ENCODE measurements around the gene RPS8. TPM values are rescaled to one million over a fixed set of nuclear protein-coding genes. Genes with fewer than 3 reads are reported as not detected.
"Not testable (repeated sequence)": the region's sequence is repeated elsewhere in the genome, so short reads cannot be mapped to it uniquely, and the experiment has no call there.

Gene RPS8
- total RNA-seq, 1 donor = 1,221 TPM

DNA sequence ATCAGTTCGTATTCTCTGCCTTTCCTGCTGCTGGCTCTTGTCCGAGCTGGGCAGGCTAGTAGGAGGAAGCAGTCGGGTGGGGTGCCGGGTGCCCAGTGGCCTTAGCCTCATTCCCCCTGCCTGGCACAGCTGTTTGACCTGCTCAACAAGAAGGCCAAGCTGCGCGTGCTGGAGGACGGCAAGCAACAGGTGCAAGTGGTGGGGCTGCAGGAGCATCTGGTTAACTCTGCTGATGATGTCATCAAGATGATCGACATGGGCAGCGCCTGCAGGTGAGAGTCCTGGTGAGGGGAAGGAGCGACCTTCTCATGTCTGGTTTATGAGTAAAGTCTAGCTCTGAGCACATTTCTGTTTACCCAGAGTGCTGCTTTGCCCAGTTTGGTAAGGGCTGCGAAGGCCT, 16.3 kb upstream of the RPS8 start:
- H3K4me2 ChIP-seq (ENCODE audit: insufficient read depth, low read length) = no peak overlapping the region
- DNase-seq (ENCODE audit: insufficient read length, low spot score, missing footprints) = no peak

GRCh38 chr1:44760876-44761275, 14.5 kb upstream of the RPS8 start:
- H3K36me3 ChIP-seq (ENCODE audit: insufficient read depth, low read length) = peaks cover 63% of the 10 kb centered on the region
- H3K4me2 ChIP-seq (ENCODE audit: insufficient read depth, low read length) = no peak overlapping the region
- DNase-seq (ENCODE audit: insufficient read length, low spot score, missing footprints) = no peak
- no peaks in the 10 kb centered on the region for H3K9me3 ChIP-seq (ENCODE audit: low read depth, low read length)
- no peaks in the 10 kb centered on the region for H4K20me1 ChIP-seq (ENCODE audit: insufficient read depth, low read length)
- no peak overlapping the region for H2AFZ ChIP-seq (ENCODE audit: low read length)
- no peaks in the 10 kb centered on the region for H3K79me2 ChIP-seq (ENCODE audit: insufficient read depth, low read length)
- TF ChIP-seq, protein P1, sequence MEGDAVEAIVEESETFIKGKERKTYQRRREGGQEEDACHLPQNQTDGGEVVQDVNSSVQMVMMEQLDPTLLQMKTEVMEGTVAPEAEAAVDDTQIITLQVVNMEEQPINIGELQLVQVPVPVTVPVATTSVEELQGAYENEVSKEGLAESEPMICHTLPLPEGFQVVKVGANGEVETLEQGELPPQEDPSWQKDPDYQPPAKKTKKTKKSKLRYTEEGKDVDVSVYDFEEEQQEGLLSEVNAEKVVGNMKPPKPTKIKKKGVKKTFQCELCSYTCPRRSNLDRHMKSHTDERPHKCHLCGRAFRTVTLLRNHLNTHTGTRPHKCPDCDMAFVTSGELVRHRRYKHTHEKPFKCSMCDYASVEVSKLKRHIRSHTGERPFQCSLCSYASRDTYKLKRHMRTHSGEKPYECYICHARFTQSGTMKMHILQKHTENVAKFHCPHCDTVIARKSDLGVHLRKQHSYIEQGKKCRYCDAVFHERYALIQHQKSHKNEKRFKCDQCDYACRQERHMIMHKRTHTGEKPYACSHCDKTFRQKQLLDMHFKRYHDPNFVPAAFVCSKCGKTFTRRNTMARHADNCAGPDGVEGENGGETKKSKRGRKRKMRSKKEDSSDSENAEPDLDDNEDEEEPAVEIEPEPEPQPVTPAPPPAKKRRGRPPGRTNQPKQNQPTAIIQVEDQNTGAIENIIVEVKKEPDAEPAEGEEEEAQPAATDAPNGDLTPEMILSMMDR (IDR thresholded peaks at IDR 0.05; ENCODE audit: extremely low read depth, low read depth, low read length) = no peak
- H3K4me1 ChIP-seq (ENCODE audit: insufficient read depth, low read length) = no peaks in the 10 kb centered on the region
- H3K27me3 ChIP-seq (ENCODE audit: insufficient read depth, low read length) = no peaks in the 10 kb centered on the region
- no peak overlapping the region for H3K27ac ChIP-seq (ENCODE audit: low read depth, low read length)
- no peak overlapping the region for H3K4me3 ChIP-seq (ENCODE audit: insufficient read depth, low read length)

More for the DNA sequence above, 16.3 kb upstream of the RPS8 start:
- Histone ChIP-seq H3K4me3 (ENCODE audit: insufficient read depth, low read length) (no peak overlapping the region), H3K9me3 (ENCODE audit: low read depth, low read length) (no peaks in the 10 kb centered on the region), H3K27me3 (ENCODE audit: insufficient read depth, low read length) (no peaks in the 10 kb centered on the region), H4K20me1 (ENCODE audit: insufficient read depth, low read length) (no peaks in the 10 kb centered on the region), H2AFZ (ENCODE audit: low read length) (no peak overlapping the region), H3K27ac (ENCODE audit: low read depth, low read length) (no peak overlapping the region), H3K36me3 (ENCODE audit: insufficient read depth, low read length) (peaks cover 75% of the 10 kb centered on the region), H3K4me1 (ENCODE audit: insufficient read depth, low read length) (no peaks in the 10 kb centered on the region), H3K79me2 (ENCODE audit: insufficient read depth, low read length) (no peaks in the 10 kb centered on the region)
- TF ChIP-seq, protein P1 (IDR thresholded peaks at IDR 0.05; ENCODE audit: extremely low read depth, low read depth, low read length) = no peak

- H3K4me2 ChIP-seq (ENCODE audit: insufficient read depth, low read length); H2AFZ ChIP-seq (ENCODE audit: low read length); DNase-seq (ENCODE audit: insufficient read length, low spot score, missing footprints); H4K20me1 ChIP-seq (ENCODE audit: insufficient read depth, low read length); H3K9me3 ChIP-seq (ENCODE audit: low read depth, low read length); H3K27me3 ChIP-seq (ENCODE audit: insufficient read depth, low read length); H3K79me2 ChIP-seq (ENCODE audit: insufficient read depth, low read length); H3K4me3 ChIP-seq (ENCODE audit: insufficient read depth, low read length); H3K4me1 ChIP-seq (ENCODE audit: insufficient read depth, low read length); H3K27ac ChIP-seq (ENCODE audit: low read depth, low read length): not testable (repeated sequence)
- H3K36me3 ChIP-seq (ENCODE audit: insufficient read depth, low read length) = peaks cover 40% of the 10 kb centered on the region
These were observed 8.9 kb upstream of the RPS8 start for GRCh38 chr1:44766421-44766820.

DNA sequence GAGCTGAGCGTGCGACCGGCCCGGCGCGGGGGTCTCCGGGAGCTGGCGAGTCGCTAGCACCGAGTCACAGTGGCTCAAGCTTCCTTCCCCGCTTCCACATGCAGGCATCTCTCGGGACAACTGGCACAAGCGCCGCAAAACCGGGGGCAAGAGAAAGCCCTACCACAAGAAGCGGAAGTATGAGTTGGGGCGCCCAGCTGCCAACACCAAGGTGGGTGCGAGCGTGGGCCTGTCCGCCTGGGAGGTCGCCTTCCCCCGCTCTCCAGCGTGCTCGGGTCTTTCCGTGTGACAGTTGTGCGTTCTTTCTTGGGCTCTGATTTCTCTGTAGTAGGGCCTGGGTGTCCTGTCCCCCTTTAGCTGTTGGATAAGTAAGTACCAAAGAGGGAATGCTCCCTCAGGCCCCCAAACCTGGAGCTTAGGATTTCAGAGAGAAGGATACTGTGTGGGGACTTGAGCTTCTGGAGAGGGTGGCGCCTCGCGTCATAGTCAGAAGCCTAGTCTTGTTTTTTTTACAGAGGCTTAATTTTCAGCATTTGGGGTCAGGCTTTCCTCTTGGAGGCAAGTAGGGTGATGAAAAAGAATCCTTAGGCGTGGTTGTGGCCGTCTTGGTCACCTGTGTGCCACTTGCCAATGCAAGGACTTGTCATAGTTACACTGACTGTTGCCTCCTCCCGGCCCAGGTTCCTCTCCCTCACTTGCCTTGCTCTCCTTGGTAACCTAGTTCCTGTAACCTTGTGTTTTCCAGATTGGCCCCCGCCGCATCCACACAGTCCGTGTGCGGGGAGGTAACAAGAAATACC, 790 bp downstream of the RPS8 start:
- Histone ChIP-seq H3K4me1 (ENCODE audit: insufficient read depth, low read length) (peaks cover 21% of the 10 kb centered on the region), H2AFZ (ENCODE audit: low read length) (no peak overlapping the region), H3K79me2 (ENCODE audit: insufficient read depth, low read length) (peaks cover 38% of the 10 kb centered on the region), H3K36me3 (ENCODE audit: insufficient read depth, low read length) (peaks cover 47% of the 10 kb centered on the region), H3K27ac (ENCODE audit: low read depth, low read length) (peak overlapping the region; percentile 97), H3K4me3 (ENCODE audit: insufficient read depth, low read length) (peak overlapping the region; percentile 91), H3K27me3 (ENCODE audit: insufficient read depth, low read length) (no peaks in the 10 kb centered on the region), H3K9me3 (ENCODE audit: low read depth, low read length) (no peaks in the 10 kb centered on the region), H4K20me1 (ENCODE audit: insufficient read depth, low read length) (peaks cover 35% of the 10 kb centered on the region), H3K4me2 (ENCODE audit: insufficient read depth, low read length) (peak overlapping the region; percentile 97)
- peak; percentile 84 for DNase-seq (ENCODE audit: insufficient read length, low spot score, missing footprints)
- TF ChIP-seq, protein P1 (IDR thresholded peaks at IDR 0.05; ENCODE audit: extremely low read depth, low read depth, low read length) = no peak

All from osteoblast (primary cell).